HG03196 (cell line): ENCODE results near the gene IFITM2.
"Not testable (repeated sequence)": the region's sequence is repeated elsewhere in the genome, so short reads cannot be mapped to it uniquely, and the experiment has no call there.

Source experiments
- ATAC-seq: cut with Tn5 transposase; IDR thresholded peaks from one replicate; pipeline ENCODE4 v1.9.1; 2021; ENCODE audit not compliant: unreplicated experiment

Gene IFITM2

GRCh38 chr11:307766-308708 lies at the start of gene IFITM2:
Gene IFITM2 (plus strand): TSS chr11:307816. CDS start chr11:308193, 377 bp downstream.
- ATAC-seq = not testable (repeated sequence)

- ATAC-seq = no peak
Observed at GRCh38 chr11:259413-259812, 48.2 kb upstream of the IFITM2 start.

GRCh38 chr11:261624-262023 lies 46.0 kb upstream of the IFITM2 start:
- ATAC-seq = no peak

- no peak for ATAC-seq
Observed at GRCh38 chr11:266676-267439, 40.8 kb upstream of the IFITM2 start.

- no peak for ATAC-seq
Observed at GRCh38 chr11:267491-267994, 40.1 kb upstream of the IFITM2 start.

GRCh38 chr11:268716-269145 lies 38.9 kb upstream of the IFITM2 start:
- ATAC-seq = peak; percentile 44

GRCh38 chr11:269146-269890 lies 38.3 kb upstream of the IFITM2 start:
- ATAC-seq = peak; percentile 70

- ATAC-seq = no peak
Observed at GRCh38 chr11:270451-271318, 36.9 kb upstream of the IFITM2 start.

GRCh38 chr11:271319-271715 lies 36.3 kb upstream of the IFITM2 start:
- ATAC-seq = no peak

- ATAC-seq = no peak
Observed at GRCh38 chr11:272195-272930, 35.3 kb upstream of the IFITM2 start.

- no peak for ATAC-seq
Observed at GRCh38 chr11:272931-273198, 34.8 kb upstream of the IFITM2 start.

- no peak for ATAC-seq
Observed at GRCh38 chr11:276219-276618, 31.4 kb upstream of the IFITM2 start.

- ATAC-seq = no peak
Observed at GRCh38 chr11:278001-278951, 29.3 kb upstream of the IFITM2 start, which contains the start of gene NLRP6. Gene NLRP6 (plus strand): TSS chr11:278407. CDS start chr11:278570, 163 bp downstream.

GRCh38 chr11:279040-279965 lies 28.3 kb upstream of the IFITM2 start:
- ATAC-seq = no peak

GRCh38 chr11:279966-280705 lies 27.5 kb upstream of the IFITM2 start:
- ATAC-seq = no peak

GRCh38 chr11:280706-281485 lies 26.7 kb upstream of the IFITM2 start:
- ATAC-seq = no peak
